ENCODE measurements around the gene SAP30BP. TPM values are rescaled to one million over a fixed set of nuclear protein-coding genes. Genes with fewer than 3 reads are reported as not detected.

The SAP30BP gene
- total RNA-seq, 5 donors from 2014 or later (not counting 1 experiment from before 2014, with no cell fraction given): 124 to 191 (median 128) TPM

GRCh38 chr17:75645501-75645888 is 21.6 kb upstream of the SAP30BP start:
- no peaks in the 10 kb centered on the region for H3K9me3 ChIP-seq
- POLR2A ChIA-PET: interaction anchor here in 1 of 2 donors (0.6 kb wide), 1 partner anchor 137 kb away, joined by 3 read pairs; no protein-coding TSS in a partner anchor
- no peak for DNase-seq

GRCh38 chr17:75645889-75646637 is 21.1 kb upstream of the SAP30BP start:
- 65% methylated on average over 13 of the region's 17 CpGs for WGBS (ENCODE audit: insufficient coverage)
- H3K27ac Mint-ChIP-seq: peak overlapping the region in 1 of 2 donors; percentile 44
- peak; percentile 23 to 64 (median 47) for ATAC-seq (replicated peaks in 1 of 4)
- no peak overlapping the region for H3K4me3 Mint-ChIP-seq
- H3K36me3 Mint-ChIP-seq: peaks cover 28% of the 10 kb centered on the region
- DNase-seq: peak in 1 of 35 experiments; percentile 33
- H3K27me3 Mint-ChIP-seq: no peaks in the 10 kb centered on the region
- POLR2A ChIA-PET: no interaction called here
- no peaks in the 10 kb centered on the region for H3K9me3 Mint-ChIP-seq
- Histone ChIP-seq H3K36me3 (ENCODE audit: control insufficient read depth in 2 of 2, extremely low read depth in 1 of 2, insufficient read depth in 1 of 2, low read length in 1 of 2) (peaks cover 7 to 21% of the 10 kb centered on the region in 2 donors), H3K27me3 (replicated peaks in 1 of 2; ENCODE audit: control insufficient read depth in 2 of 2, extremely low read depth in 1 of 2, insufficient read depth in 2 of 2, low read length in 1 of 2) (no peaks in the 10 kb centered on the region), H3K9me3 (no peaks in the 10 kb centered on the region), H3K4me1 (ENCODE audit: control insufficient read depth in 1 of 2, extremely low read depth in 1 of 2, insufficient read depth in 2 of 2, low read length in 2 of 2) (peaks cover 0 to 10% of the 10 kb centered on the region in 2 experiments), H3K27ac (ENCODE audit: low read length) (no peak overlapping the region), H3K4me3 (ENCODE audit: control insufficient read depth in 1 of 2, extremely low read depth in 1 of 2, low read length in 1 of 2) (no peak overlapping the region)
- CTCF ChIA-PET: interaction anchor here in 1 of 2 donors (0.6 to 0.9 kb wide), 2 partner anchors 13 to 978 kb away, joined by 3 read pairs; partner anchors contain the start of gene SMIM5
- H3K4me1 Mint-ChIP-seq: peaks cover 2 to 13% (median 9%) of the 10 kb centered on the region in 3 donors

More at GRCh38 chr17:75645501-75645888, 21.6 kb upstream of the SAP30BP start:
- CTCF ChIA-PET: interaction anchor here in 1 of 2 donors (0.6 to 1.1 kb wide), 3 partner anchors 8 to 979 kb away, joined by 3 read pairs; partner anchors contain the start of gene SMIM5
- Mint-ChIP-seq H3K36me3 (peaks cover 22% of the 10 kb centered on the region), H3K9me3 (no peaks in the 10 kb centered on the region), H3K27ac (no peak overlapping the region), H3K4me3 (no peak overlapping the region), H3K27me3 (no peaks in the 10 kb centered on the region), H3K4me1 (peaks cover 2 to 13% (median 9%) of the 10 kb centered on the region in 3 donors)
- ATAC-seq (replicated peaks in 1 of 4): no peak
- Histone ChIP-seq H3K27ac (ENCODE audit: low read length) (no peak overlapping the region), H3K36me3 (ENCODE audit: control insufficient read depth in 2 of 2, extremely low read depth in 1 of 2, insufficient read depth in 1 of 2, low read length in 1 of 2) (peaks cover 7 to 15% of the 10 kb centered on the region in 2 donors), H3K4me3 (ENCODE audit: control insufficient read depth in 1 of 2, extremely low read depth in 1 of 2, low read length in 1 of 2) (no peak overlapping the region), H3K4me1 (ENCODE audit: control insufficient read depth in 1 of 2, extremely low read depth in 1 of 2, insufficient read depth in 2 of 2, low read length in 2 of 2) (peaks cover 0 to 10% of the 10 kb centered on the region in 2 experiments), H3K27me3 (replicated peaks in 1 of 2; ENCODE audit: control insufficient read depth in 2 of 2, extremely low read depth in 1 of 2, insufficient read depth in 2 of 2, low read length in 1 of 2) (no peaks in the 10 kb centered on the region)
- 79% methylated on average over 6 of the region's 7 CpGs for WGBS (ENCODE audit: insufficient coverage)

GRCh38 chr17:75646638-75646992 is 20.5 kb upstream of the SAP30BP start:
- Histone ChIP-seq H3K27ac (ENCODE audit: low read length) (no peak overlapping the region), H3K9me3 (no peaks in the 10 kb centered on the region), H3K4me1 (ENCODE audit: control insufficient read depth in 1 of 2, extremely low read depth in 1 of 2, insufficient read depth in 2 of 2, low read length in 2 of 2) (peaks cover 0 to 10% of the 10 kb centered on the region in 2 experiments), H3K36me3 (ENCODE audit: control insufficient read depth in 2 of 2, extremely low read depth in 1 of 2, insufficient read depth in 1 of 2, low read length in 1 of 2) (peaks cover 7 to 26% of the 10 kb centered on the region in 2 donors), H3K4me3 (ENCODE audit: control insufficient read depth in 1 of 2, extremely low read depth in 1 of 2, low read length in 1 of 2) (no peak overlapping the region), H3K27me3 (replicated peaks in 1 of 2; ENCODE audit: control insufficient read depth in 2 of 2, extremely low read depth in 1 of 2, insufficient read depth in 2 of 2, low read length in 1 of 2) (no peaks in the 10 kb centered on the region)
- no peak for ATAC-seq (replicated peaks in 1 of 4)
- Mint-ChIP-seq H3K4me3 (no peak overlapping the region), H3K36me3 (peaks cover 32% of the 10 kb centered on the region), H3K9me3 (no peaks in the 10 kb centered on the region), H3K27ac (no peak overlapping the region), H3K27me3 (no peaks in the 10 kb centered on the region), H3K4me1 (peaks cover 2 to 13% (median 9%) of the 10 kb centered on the region in 3 donors)
- POLR2A ChIA-PET: no interaction called here
- 98% methylated on average over 6 of the region's 6 CpGs for WGBS (ENCODE audit: insufficient coverage)
- CTCF ChIA-PET: no interaction called here
- DNase-seq: no peak

- ChIA-PET POLR2A (no interaction called here), CTCF (no interaction called here)
- Histone ChIP-seq H3K27me3 (replicated peaks in 1 of 2; ENCODE audit: control insufficient read depth in 2 of 2, extremely low read depth in 1 of 2, insufficient read depth in 2 of 2, low read length in 1 of 2) (no peaks in the 10 kb centered on the region), H3K27ac (ENCODE audit: low read length) (no peak overlapping the region), H3K4me1 (ENCODE audit: control insufficient read depth in 1 of 2, extremely low read depth in 1 of 2, insufficient read depth in 2 of 2, low read length in 2 of 2) (peaks cover 0 to 10% of the 10 kb centered on the region in 2 experiments), H3K4me3 (ENCODE audit: control insufficient read depth in 1 of 2, extremely low read depth in 1 of 2, low read length in 1 of 2) (no peak overlapping the region), H3K36me3 (ENCODE audit: control insufficient read depth in 2 of 2, extremely low read depth in 1 of 2, insufficient read depth in 1 of 2, low read length in 1 of 2) (peaks cover 7 to 26% of the 10 kb centered on the region in 2 donors), H3K9me3 (no peaks in the 10 kb centered on the region)
- H3K9me3 Mint-ChIP-seq: no peaks in the 10 kb centered on the region
- no peak overlapping the region for H3K4me3 Mint-ChIP-seq
- ATAC-seq (replicated peaks in 1 of 4) (no peak), DNase-seq (no peak)
- peaks cover 2 to 13% (median 9%) of the 10 kb centered on the region in 3 donors for H3K4me1 Mint-ChIP-seq
- WGBS (ENCODE audit: insufficient coverage): 98% methylated on average over 7 of the region's 7 CpGs
- H3K27me3 Mint-ChIP-seq: no peaks in the 10 kb centered on the region
- no peak overlapping the region for H3K27ac Mint-ChIP-seq
- H3K36me3 Mint-ChIP-seq: peaks cover 30% of the 10 kb centered on the region
Observed at GRCh38 chr17:75647061-75647460, 20.1 kb upstream of the SAP30BP start.

- Mint-ChIP-seq H3K9me3 (no peaks in the 10 kb centered on the region), H3K4me3 (no peak overlapping the region), H3K4me1 (peaks cover 5 to 18% (median 11%) of the 10 kb centered on the region in 3 donors), H3K27ac (no peak overlapping the region), H3K36me3 (peaks cover 32% of the 10 kb centered on the region), H3K27me3 (no peaks in the 10 kb centered on the region)
- DNase-seq (no peak), ATAC-seq (replicated peaks in 1 of 4) (no peak)
- ChIA-PET POLR2A (no interaction called here), CTCF (no interaction called here)
- WGBS (ENCODE audit: insufficient coverage): 98% methylated on average over 6 of the region's 7 CpGs
- H3K36me3 ChIP-seq (ENCODE audit: control insufficient read depth in 2 of 2, extremely low read depth in 1 of 2, insufficient read depth in 1 of 2, low read length in 1 of 2): peaks cover 14 to 30% of the 10 kb centered on the region in 2 donors
- H3K4me1 ChIP-seq (ENCODE audit: control insufficient read depth in 1 of 2, extremely low read depth in 1 of 2, insufficient read depth in 2 of 2, low read length in 2 of 2): peaks cover 0 to 10% of the 10 kb centered on the region in 2 experiments
- no peak overlapping the region for H3K4me3 ChIP-seq (ENCODE audit: control insufficient read depth in 1 of 2, extremely low read depth in 1 of 2, low read length in 1 of 2)
- H3K27me3 ChIP-seq (replicated peaks in 1 of 2; ENCODE audit: control insufficient read depth in 2 of 2, extremely low read depth in 1 of 2, insufficient read depth in 2 of 2, low read length in 1 of 2): no peaks in the 10 kb centered on the region
- no peak overlapping the region for H3K27ac ChIP-seq (ENCODE audit: low read length)
- H3K9me3 ChIP-seq: no peaks in the 10 kb centered on the region
Observed at GRCh38 chr17:75647921-75648320, 19.2 kb upstream of the SAP30BP start.

- H3K9me3 ChIP-seq: no peaks in the 10 kb centered on the region
- 94% methylated on average over 5 of the region's 6 CpGs for WGBS (ENCODE audit: insufficient coverage)
- no peaks in the 10 kb centered on the region for H3K27me3 ChIP-seq (replicated peaks in 1 of 2; ENCODE audit: control insufficient read depth in 2 of 2, extremely low read depth in 1 of 2, insufficient read depth in 2 of 2, low read length in 1 of 2)
- no peak for ATAC-seq (replicated peaks in 1 of 4)
- Mint-ChIP-seq H3K27me3 (no peaks in the 10 kb centered on the region), H3K4me3 (no peak overlapping the region), H3K9me3 (no peaks in the 10 kb centered on the region), H3K36me3 (peaks cover 42% of the 10 kb centered on the region), H3K27ac (no peak overlapping the region), H3K4me1 (peaks cover 8 to 20% (median 13%) of the 10 kb centered on the region in 3 donors)
- no peak overlapping the region for H3K4me3 ChIP-seq (ENCODE audit: control insufficient read depth in 1 of 2, extremely low read depth in 1 of 2, low read length in 1 of 2)
- peaks cover 11 to 37% of the 10 kb centered on the region in 2 donors for H3K36me3 ChIP-seq (ENCODE audit: control insufficient read depth in 2 of 2, extremely low read depth in 1 of 2, insufficient read depth in 1 of 2, low read length in 1 of 2)
- no peak overlapping the region for H3K27ac ChIP-seq (ENCODE audit: low read length)
- H3K4me1 ChIP-seq (ENCODE audit: control insufficient read depth in 1 of 2, extremely low read depth in 1 of 2, insufficient read depth in 2 of 2, low read length in 2 of 2): peaks cover 0 to 10% of the 10 kb centered on the region in 2 experiments
- no peak for DNase-seq
- POLR2A ChIA-PET: no interaction called here
- CTCF ChIA-PET: interaction anchor here in 1 of 2 donors (0.5 kb wide), 1 partner anchor 732 kb away, joined by 3 read pairs; no protein-coding TSS in a partner anchor
Observed at GRCh38 chr17:75649687-75650086, 17.5 kb upstream of the SAP30BP start.

Measured in T-cell (primary cell).